RPMI8226 (cell line): ENCODE measurements around the gene CACNA2D4.

Experiments used
- DNase-seq: peaks from one replicate; pipeline ENCODE4 v3.0.0-alpha.2; 2015

Gene CACNA2D4

GRCh38 chr12:1811281-1811947, 107.0 kb downstream of the CACNA2D4 start:
- no peak for DNase-seq

GRCh38 chr12:1810931-1811280, 107.5 kb downstream of the CACNA2D4 start:
- DNase-seq: no peak

- DNase-seq: no peak
Measured at GRCh38 chr12:1810201-1810930, 108.1 kb downstream of the CACNA2D4 start.

GRCh38 chr12:1809591-1810190, 108.8 kb downstream of the CACNA2D4 start:
- no peak for DNase-seq

- DNase-seq: no peak
Measured at GRCh38 chr12:1808798-1809480, 109.5 kb downstream of the CACNA2D4 start.

- DNase-seq: no peak
Measured at GRCh38 chr12:1808036-1808797, 110.2 kb downstream of the CACNA2D4 start.

GRCh38 chr12:1807087-1807860, 111.2 kb downstream of the CACNA2D4 start:
- no peak for DNase-seq

GRCh38 chr12:1806301-1807086, 112.0 kb downstream of the CACNA2D4 start:
- no peak for DNase-seq

- no peak for DNase-seq
Measured at GRCh38 chr12:1805441-1806081, 112.9 kb downstream of the CACNA2D4 start.

GRCh38 chr12:1804545-1805332, 113.7 kb downstream of the CACNA2D4 start:
- DNase-seq: peak; percentile 88

GRCh38 chr12:1803736-1804135, 114.7 kb downstream of the CACNA2D4 start:
- no peak for DNase-seq

GRCh38 chr12:1801303-1801975, 117.0 kb downstream of the CACNA2D4 start:
- no peak for DNase-seq

GRCh38 chr12:1800401-1801302, 117.8 kb downstream of the CACNA2D4 start:
- peak; percentile 48 for DNase-seq

GRCh38 chr12:1799882-1800400, 118.5 kb downstream of the CACNA2D4 start:
- DNase-seq: no peak

GRCh38 chr12:1799051-1799881, 119.2 kb downstream of the CACNA2D4 start:
- no peak for DNase-seq

- DNase-seq: no peak
Measured at GRCh38 chr12:1798641-1799020, 119.8 kb downstream of the CACNA2D4 start.
